HTR-8/SVneo (cell line): ENCODE results near the gene EPN3.

Source experiments
- DNase-seq: peaks from one replicate; pipeline ENCODE4 v3.0.0; 2011; ENCODE audit warnings: low spot score, mixed read lengths; ENCODE audit not compliant: insufficient read length
- FAIRE-seq: peaks from 2 replicates; lab custom pipeline; 2011; peaks lifted over from hg19 to GRCh38; lab: Jason Lieb, UNC

EPN3 gene

GRCh38 chr17:50532452-50533024 is at the start of gene EPN3:
EPN3 (plus strand) TSS chr17:50532735; CDS start chr17:50536557, 3,822 bp downstream.
- FAIRE-seq = no peak
- no peak for DNase-seq

GRCh38 chr17:50483266-50483665 is 49.3 kb upstream of the EPN3 start:
- FAIRE-seq (no peak), DNase-seq (no peak)

GRCh38 chr17:50484386-50485155 is 48.0 kb upstream of the EPN3 start:
- FAIRE-seq (no peak), DNase-seq (no peak)

GRCh38 chr17:50487213-50488096 is 45.1 kb upstream of the EPN3 start:
- peak; percentile 79 for FAIRE-seq
- DNase-seq = no peak

- no peak for DNase-seq
- FAIRE-seq = no peak
These were observed 43.7 kb upstream of the EPN3 start for GRCh38 chr17:50488880-50489279.

- DNase-seq (no peak), FAIRE-seq (no peak)
These were observed 41.0 kb upstream of the EPN3 start for GRCh38 chr17:50491505-50491904.

- no peak for FAIRE-seq
These were observed 40.3 kb upstream of the EPN3 start for GRCh38 chr17:50492214-50492613.

GRCh38 chr17:50493744-50494143 is 38.8 kb upstream of the EPN3 start:
- FAIRE-seq (no peak), DNase-seq (no peak)

More at GRCh38 chr17:50492214-50492613, 40.3 kb upstream of the EPN3 start:
- no peak for DNase-seq

- DNase-seq (no peak), FAIRE-seq (no peak)
These were observed 37.2 kb upstream of the EPN3 start for GRCh38 chr17:50495217-50495823.

- DNase-seq (no peak), FAIRE-seq (peak; percentile 20)
These were observed 36.6 kb upstream of the EPN3 start for GRCh38 chr17:50495918-50496317.

- DNase-seq (no peak), FAIRE-seq (no peak)
These were observed 34.3 kb upstream of the EPN3 start for GRCh38 chr17:50498021-50498874.

GRCh38 chr17:50499270-50499669 is 33.3 kb upstream of the EPN3 start:
- FAIRE-seq (no peak), DNase-seq (no peak)

GRCh38 chr17:50499721-50500120 is 32.8 kb upstream of the EPN3 start:
- FAIRE-seq = no peak
- no peak for DNase-seq

GRCh38 chr17:50501054-50501453 is 31.5 kb upstream of the EPN3 start:
- DNase-seq (no peak), FAIRE-seq (no peak)

GRCh38 chr17:50502301-50502990 is 30.1 kb upstream of the EPN3 start:
- DNase-seq = no peak

GRCh38 chr17:50505591-50506130 is 26.9 kb upstream of the EPN3 start:
- DNase-seq = no peak
- peak; percentile 46 for FAIRE-seq

More at GRCh38 chr17:50502301-50502990, 30.1 kb upstream of the EPN3 start:
- FAIRE-seq = no peak

GRCh38 chr17:50506298-50506697 is 26.2 kb upstream of the EPN3 start:
- no peak for DNase-seq
- FAIRE-seq = no peak

- FAIRE-seq = no peak
- peak; percentile 59 for DNase-seq
These were observed 24.5 kb upstream of the EPN3 start, which contains the start of gene MYCBPAP for GRCh38 chr17:50507871-50508572. MYCBPAP (plus strand) TSS chr17:50508439; CDS start chr17:50508675, 236 bp downstream.
